H9 (cell line): ENCODE results near the gene MMP10. TPM values are rescaled to one million over a fixed set of nuclear protein-coding genes. Genes with fewer than 3 reads are reported as not detected.

Experiments
- DNase-seq: peaks from one replicate; pipeline ENCODE4 v3.0.0-alpha.2; 2017
- H2AFZ ChIP-seq: one replicate; pipeline ENCODE4 v1.6.1; 2013; ENCODE audit warnings: mild to moderate bottlenecking, low read length, control low read depth, moderate library complexity
- H2AK5ac ChIP-seq: 2 replicates; pipeline ENCODE4 v1.6.1; 2013; ENCODE audit warnings: low read length, control low read depth, mixed read lengths; ENCODE audit not compliant: insufficient read length
- H2BK120ac ChIP-seq: one replicate; pipeline ENCODE4 v1.6.1; 2013; ENCODE audit warnings: low read depth, mild to moderate bottlenecking, low read length, control low read depth, inconsistent platforms; ENCODE audit not compliant: poor library complexity, severe bottlenecking
- H2BK12ac ChIP-seq: 2 replicates; pipeline ENCODE4 v1.6.1; 2013; ENCODE audit warnings: low read length, control low read depth, mixed read lengths, low read depth; ENCODE audit not compliant: insufficient read length
- H2BK15ac ChIP-seq: 2 replicates; pipeline ENCODE4 v1.6.1; 2013; ENCODE audit warnings: low read depth, low read length, control low read depth
- H2BK20ac ChIP-seq: one replicate; pipeline ENCODE4 v1.6.1; 2013; ENCODE audit warnings: low read depth, mild to moderate bottlenecking, low read length, control low read depth, inconsistent platforms; ENCODE audit not compliant: poor library complexity, severe bottlenecking
- H2BK5ac ChIP-seq: 2 replicates; pipeline ENCODE4 v1.6.1; 2013; ENCODE audit warnings: low read length, control low read depth, mixed read lengths; ENCODE audit not compliant: insufficient read length
- H3K14ac ChIP-seq: 2 replicates; pipeline ENCODE4 v1.6.1; 2013; ENCODE audit warnings: low read length, control low read depth; ENCODE audit not compliant: insufficient read depth
- H3K18ac ChIP-seq: 2 replicates; pipeline ENCODE4 v1.6.1; 2013; ENCODE audit warnings: low read depth, mild to moderate bottlenecking, mixed read lengths, low read length, control low read depth; ENCODE audit not compliant: insufficient read length
- H3K23ac ChIP-seq: 2 replicates; pipeline ENCODE4 v1.6.1; 2013; ENCODE audit warnings: low read length, control low read depth, mixed read lengths, low read depth; ENCODE audit not compliant: insufficient read length
- H3K23me2 ChIP-seq: 2 replicates; pipeline ENCODE4 v1.6.1; 2013; ENCODE audit warnings: low read depth, mild to moderate bottlenecking, mixed read lengths, low read length, control low read depth; ENCODE audit not compliant: insufficient read length, poor library complexity, severe bottlenecking
- H3K27ac ChIP-seq: 2 replicates; pipeline ENCODE4 v1.5.1; 2013; ENCODE audit warnings: low read length, control low read depth, mixed read lengths, low read depth; ENCODE audit not compliant: insufficient read length
- H3K27me3 ChIP-seq: 2 replicates; pipeline ENCODE4 v1.6.1; 2013; ENCODE audit warnings: low read length, control low read depth, inconsistent platforms; ENCODE audit not compliant: insufficient read depth
- H3K4ac ChIP-seq: 2 replicates; pipeline ENCODE4 v1.6.1; 2013; ENCODE audit warnings: low read depth, mild to moderate bottlenecking, control low read depth, inconsistent platforms, low read length, moderate library complexity
- H3K4me1 ChIP-seq: 2 replicates; pipeline ENCODE4 v1.6.1; 2013; ENCODE audit warnings: low read length, control low read depth, inconsistent platforms; ENCODE audit not compliant: insufficient read depth
- H3K4me2 ChIP-seq: 2 replicates; pipeline ENCODE4 v1.6.1; 2013; ENCODE audit warnings: low read length, control low read depth, mixed read lengths; ENCODE audit not compliant: insufficient read length, insufficient read depth
- H3K56ac ChIP-seq: 2 replicates; pipeline ENCODE4 v1.6.1; 2013; ENCODE audit warnings: low read depth, mild to moderate bottlenecking, mixed read lengths, low read length, control low read depth; ENCODE audit not compliant: insufficient read length
- H3K79me1 ChIP-seq: 2 replicates; pipeline ENCODE4 v1.6.1; 2013; ENCODE audit warnings: low read depth, mild to moderate bottlenecking, moderate library complexity, low read length, control low read depth, inconsistent platforms; ENCODE audit not compliant: insufficient read depth, poor library complexity, severe bottlenecking
- H3K79me2 ChIP-seq: 2 replicates; pipeline ENCODE4 v1.6.1; 2013; ENCODE audit warnings: low read length, control low read depth, inconsistent platforms; ENCODE audit not compliant: insufficient read depth
- H3K9ac ChIP-seq: 2 replicates; pipeline ENCODE4 v1.6.1; 2013; ENCODE audit warnings: low read length, control low read depth, mixed read lengths; ENCODE audit not compliant: insufficient read length; ENCODE audit errors: extremely low read depth
- H3K9me3 ChIP-seq: one replicate; pipeline ENCODE4 v1.6.1; 2013; ENCODE audit warnings: low read depth, low read length, inconsistent platforms; ENCODE audit not compliant: control insufficient read depth
- H3T11ph ChIP-seq: one replicate; pipeline ENCODE4 v1.6.1; 2013; ENCODE audit warnings: mild to moderate bottlenecking, low read length, control low read depth, inconsistent platforms
- H4K20me1 ChIP-seq: one replicate; pipeline ENCODE4 v1.6.1; 2013; ENCODE audit not compliant: control insufficient read depth, insufficient read length, insufficient read depth
- H4K5ac ChIP-seq: 2 replicates; pipeline ENCODE4 v1.6.1; 2013; ENCODE audit warnings: low read depth, mild to moderate bottlenecking, mixed read lengths, low read length, control low read depth; ENCODE audit not compliant: insufficient read length
- H4K8ac ChIP-seq: replicated peaks from 2 replicates; pipeline ENCODE4 v1.6.1; 2013; ENCODE audit warnings: low read length, control low read depth, mixed read lengths, low read depth; ENCODE audit not compliant: insufficient read length
- H4K91ac ChIP-seq: 2 replicates; pipeline ENCODE4 v1.6.1; 2013; ENCODE audit warnings: low read depth, mild to moderate bottlenecking, moderate library complexity, mixed read lengths, low read length, control low read depth; ENCODE audit not compliant: insufficient read length
- H3K27ac Mint-ChIP-seq, 3 experiments: 2 replicates in 2 of 3; 3 replicates in 1 of 3; pipeline ENCODE4 v1.8.0; 2020 to 2021; ENCODE audit warnings: mixed read lengths in 3 of 3, mild to moderate bottlenecking in 1 of 3, moderate library complexity in 1 of 3
- H3K27me3 Mint-ChIP-seq: 2 replicates; pipeline ENCODE4 v1.8.0; 2021; ENCODE audit warnings: low read depth, mild to moderate bottlenecking, moderate library complexity, mixed read lengths
- H3K36me3 Mint-ChIP-seq, 3 experiments: 2 replicates in 2 of 3; 3 replicates in 1 of 3; pipeline ENCODE4 v1.8.0; 2020 to 2021; ENCODE audit warnings: low read depth in 3 of 3, mixed read lengths in 3 of 3; ENCODE audit not compliant: insufficient read depth in 1 of 3
- H3K4me1 Mint-ChIP-seq, 2 experiments: 2 replicates each; pipeline ENCODE4 v1.8.0; 2020; ENCODE audit warnings: mixed read lengths in 2 of 2
- H3K4me3 Mint-ChIP-seq, 2 experiments: 2 replicates in 1 of 2; 3 replicates in 1 of 2; pipeline ENCODE4 v1.8.0; 2020 to 2021; ENCODE audit warnings: mild to moderate bottlenecking in 2 of 2, mixed read lengths in 2 of 2, moderate library complexity in 1 of 2
- H3K9me3 Mint-ChIP-seq, 2 experiments: 2 replicates in 1 of 2; 3 replicates in 1 of 2; pipeline ENCODE4 v1.8.0; 2020; ENCODE audit warnings: mild to moderate bottlenecking in 2 of 2, mixed read lengths in 2 of 2, moderate library complexity in 1 of 2
- CTCF ChIP-seq: fragments of 200-600 bp; sonication (generic); conservative IDR thresholded peaks from 3 replicates; pipeline ENCODE4 v1.8.0; 2021; ENCODE audit warnings: antibody characterized with exemption, mild to moderate bottlenecking
- WGBS: extraction: QIAGEN DNeasy Blood & Tissue Kit; methylation state at CpG from one replicate; pipeline ENCODE4 v1.1.7; 2013; ENCODE audit warnings: missing lambda C conversion rate, low lambda C conversion rate, mixed read lengths; ENCODE audit not compliant: insufficient read length; ENCODE audit errors: extremely low coverage; 5-methylcytosine and 5-hydroxymethylcytosine counted together
- total RNA-seq: library from RNA; stranded (reverse); gene quantifications from 2 replicates; pipeline ENCODE4 v1.2.1, GENCODE V29; 2021

Gene MMP10
- total RNA-seq, 1 experiment from 2014 or later = not detected

- no peak overlapping the region for H2BK5ac ChIP-seq
- no peaks in the 10 kb centered on the region for H4K20me1 ChIP-seq
- no peak overlapping the region for H3K4ac ChIP-seq
- no peak overlapping the region for H3T11ph ChIP-seq
- no peak overlapping the region for H4K8ac ChIP-seq
- Mint-ChIP-seq H3K27ac (no peak overlapping the region), H3K4me1 (peaks cover 5 to 9% of the 10 kb centered on the region in 2 experiments; a peak in 2 of 4 replicates), H3K36me3 (no peaks in the 10 kb centered on the region), H3K27me3 (no peaks in the 10 kb centered on the region; the same call in 1 of the 2 replicates), H3K4me3 (no peak overlapping the region), H3K9me3 (no peaks in the 10 kb centered on the region; a peak in 1 of 5 replicates)
- no peaks in the 10 kb centered on the region for H3K4me1 ChIP-seq
- no CpG with 5 or more reads among the region's 18 CpGs for WGBS
- H2AFZ ChIP-seq = no peak overlapping the region
- H3K79me1 ChIP-seq = no peaks in the 10 kb centered on the region
- H2BK12ac ChIP-seq = no peak overlapping the region
- H4K5ac ChIP-seq = no peak overlapping the region
- no peaks in the 10 kb centered on the region for H3K27me3 ChIP-seq
- H4K91ac ChIP-seq = no peak overlapping the region
- no peak for DNase-seq
- H3K14ac ChIP-seq = no peak overlapping the region
- H3K56ac ChIP-seq = no peak overlapping the region
- H2BK120ac ChIP-seq = no peak overlapping the region
- no peak overlapping the region for H2BK15ac ChIP-seq
- no peak overlapping the region for H3K9ac ChIP-seq
- H3K4me2 ChIP-seq = no peak overlapping the region
- no peaks in the 10 kb centered on the region for H3K23me2 ChIP-seq
- no peak overlapping the region for H3K27ac ChIP-seq
- H2BK20ac ChIP-seq = no peak overlapping the region
- no peak overlapping the region for H3K23ac ChIP-seq
- no peaks in the 10 kb centered on the region for H3K9me3 ChIP-seq
- H3K79me2 ChIP-seq = no peaks in the 10 kb centered on the region
- no peak overlapping the region for H2AK5ac ChIP-seq
- H3K18ac ChIP-seq = no peak overlapping the region
- no peak for TF ChIP-seq CTCF
Measured at GRCh38 chr11:102767800-102768199, 12.6 kb downstream of the MMP10 start.
